ENCODE results near the gene KRT78. TPM values are rescaled to one million over a fixed set of nuclear protein-coding genes. Genes with fewer than 3 reads are reported as not detected.

The KRT78 gene
- total and polyA plus RNA-seq, 4 donors, result 0.06 TPM; not detected in 3

DNA sequence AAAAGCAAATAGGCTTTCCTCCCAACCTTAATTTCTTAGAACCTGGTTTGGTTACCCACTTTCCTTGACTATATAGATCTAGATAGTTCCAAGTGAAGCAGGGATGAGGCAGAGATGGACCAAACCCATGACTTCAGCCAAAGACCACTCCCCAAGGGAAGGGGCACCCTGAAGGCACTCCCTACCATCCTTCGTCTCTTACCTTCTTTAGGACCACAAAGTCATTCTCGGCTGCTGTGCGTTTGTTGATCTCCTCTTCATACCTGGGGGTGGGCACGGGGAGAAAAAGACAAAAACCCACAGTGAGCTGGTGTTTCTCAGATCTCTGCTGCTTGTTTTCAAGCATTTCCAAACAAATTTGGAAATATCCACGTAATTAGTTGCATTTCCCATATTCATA, 38.2 kb downstream of the KRT78 start:
- Histone ChIP-seq H3K9ac (ENCODE audit: low read depth in 1 of 2, low read length in 2 of 2) (no peak overlapping the region), H3K27me3 (ENCODE audit: control insufficient read depth in 4 of 4, insufficient read depth in 4 of 4, low read length in 3 of 4) (peaks cover 0 to 6% (median under 1%) of the 10 kb centered on the region in 4 donors), H3K4me3 (ENCODE audit: low read depth in 1 of 3, low read length in 3 of 3) (no peak overlapping the region), H3K4me1 (ENCODE audit: control insufficient read depth in 4 of 4, insufficient read depth in 4 of 4, low read length in 3 of 4) (no peaks in the 10 kb centered on the region), H3K36me3 (ENCODE audit: control insufficient read depth in 4 of 4, insufficient read depth in 3 of 4, low read depth in 1 of 4, low read length in 3 of 4) (no peaks in the 10 kb centered on the region), H3K9me3 (ENCODE audit: control insufficient read depth in 4 of 4, low read length in 3 of 4) (no peaks in the 10 kb centered on the region), H3K27ac (ENCODE audit: low read depth in 1 of 2, low read length in 2 of 2) (no peak overlapping the region)
- no peak for TF ChIP-seq HNF4G (IDR thresholded peaks at IDR 0.05)
- no peak for TF ChIP-seq CTCF (IDR thresholded peaks at IDR 0.05; ENCODE audit: low read depth, low read length, missing input control)
- no peak for TF ChIP-seq EGR1 (IDR thresholded peaks at IDR 0.05; ENCODE audit: low read depth in 2 of 2)
- no peak for TF ChIP-seq MAX (IDR thresholded peaks at IDR 0.05)
- TF ChIP-seq SP1 (IDR thresholded peaks at IDR 0.05), result no peak
- no peak for TF ChIP-seq ZBTB33 (IDR thresholded peaks at IDR 0.05)
- TF ChIP-seq FOXA1 (IDR thresholded peaks at IDR 0.05), result no peak
- no peak for TF ChIP-seq RXRA (IDR thresholded peaks at IDR 0.05)
- no peak for TF ChIP-seq REST (IDR thresholded peaks at IDR 0.05)
- no peak for TF ChIP-seq HNF4A (conservative IDR thresholded peaks at IDR 0.05)
- no peak for TF ChIP-seq NR2F2 (IDR thresholded peaks at IDR 0.05)
- no peak for TF ChIP-seq GABPA (IDR thresholded peaks at IDR 0.05 in 1 of 2, conservative IDR thresholded peaks at IDR 0.05 in 1 of 2)
- TF ChIP-seq FOXA2 (IDR thresholded peaks at IDR 0.05), result no peak
- no peak for DNase-seq (ENCODE audit: low spot score)
- WGBS, result 65% methylated on average over 5 of the region's 5 CpGs

DNA sequence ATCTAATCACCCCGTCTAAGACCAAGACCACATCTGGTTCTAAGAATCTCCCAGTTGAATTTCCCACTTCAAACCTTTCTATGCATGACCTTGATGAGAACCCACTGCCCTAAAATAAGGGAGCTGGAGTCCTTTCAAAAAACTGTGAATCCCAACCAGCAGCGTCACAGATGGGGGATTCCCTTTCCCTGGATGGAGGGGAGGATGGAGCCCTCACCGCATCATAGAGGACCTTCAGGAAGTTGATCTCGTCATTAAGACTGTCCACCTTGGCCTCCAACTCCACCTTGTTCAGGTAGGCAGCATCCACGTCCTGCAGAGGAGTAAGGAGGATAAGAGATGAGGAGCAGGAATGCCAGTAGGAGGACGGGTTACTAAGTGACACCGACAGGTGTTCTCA, 39.6 kb downstream of the KRT78 start:
- peaks cover 0 to 6% (median under 1%) of the 10 kb centered on the region in 4 donors for H3K27me3 ChIP-seq (ENCODE audit: control insufficient read depth in 4 of 4, insufficient read depth in 4 of 4, low read length in 3 of 4)
- H3K4me1 ChIP-seq (ENCODE audit: control insufficient read depth in 4 of 4, insufficient read depth in 4 of 4, low read length in 3 of 4), result no peaks in the 10 kb centered on the region
- no peak overlapping the region for H3K27ac ChIP-seq (ENCODE audit: low read depth in 1 of 2, low read length in 2 of 2)
- TF ChIP-seq EGR1 (IDR thresholded peaks at IDR 0.05; ENCODE audit: low read depth in 2 of 2) (no peak), NR2F2 (IDR thresholded peaks at IDR 0.05) (no peak), HNF4A (conservative IDR thresholded peaks at IDR 0.05) (no peak), YY1 (IDR thresholded peaks at IDR 0.05) (no peak), ZBTB33 (IDR thresholded peaks at IDR 0.05) (no peak), SP1 (IDR thresholded peaks at IDR 0.05) (no peak), REST (IDR thresholded peaks at IDR 0.05) (no peak), GABPA (IDR thresholded peaks at IDR 0.05 in 1 of 2, conservative IDR thresholded peaks at IDR 0.05 in 1 of 2) (no peak), MAX (IDR thresholded peaks at IDR 0.05) (no peak), JUND (IDR thresholded peaks at IDR 0.05) (no peak), RAD21 (IDR thresholded peaks at IDR 0.05) (no peak), FOXA2 (IDR thresholded peaks at IDR 0.05) (no peak)
- TF ChIP-seq, protein P1, sequence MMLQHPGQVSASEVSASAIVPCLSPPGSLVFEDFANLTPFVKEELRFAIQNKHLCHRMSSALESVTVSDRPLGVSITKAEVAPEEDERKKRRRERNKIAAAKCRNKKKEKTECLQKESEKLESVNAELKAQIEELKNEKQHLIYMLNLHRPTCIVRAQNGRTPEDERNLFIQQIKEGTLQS (IDR thresholded peaks at IDR 0.05), result no peak
- H3K4me3 ChIP-seq (ENCODE audit: low read depth in 1 of 3, low read length in 3 of 3), result no peak overlapping the region
- H3K9me3 ChIP-seq (ENCODE audit: control insufficient read depth in 4 of 4, low read length in 3 of 4), result no peaks in the 10 kb centered on the region
- DNase-seq (ENCODE audit: low spot score), result no peak
- no peaks in the 10 kb centered on the region for H3K36me3 ChIP-seq (ENCODE audit: control insufficient read depth in 4 of 4, insufficient read depth in 3 of 4, low read depth in 1 of 4, low read length in 3 of 4)
- H3K9ac ChIP-seq (ENCODE audit: low read depth in 1 of 2, low read length in 2 of 2), result no peak overlapping the region
- 69% methylated on average over 7 of the region's 7 CpGs for WGBS
